NCI-H748 treated with DMSO at 0.1 percent for 48 hours (cell line): ENCODE measurements around the gene CCL16.
A peak's percentile ranks its signal among the peaks of the same experiment; 100 is the strongest.
"Not testable (repeated sequence)": the region's sequence is repeated elsewhere in the genome, so short reads cannot be mapped to it uniquely, and the experiment has no call there.

Experiments
- DNase-seq: peaks from one replicate; lab custom pipeline; 2025; lab: John Stamatoyannopoulos, UW

The CCL16 gene

GRCh38 chr17:35938492-35938891, 42.8 kb downstream of the CCL16 start:
- not testable (repeated sequence) for DNase-seq

GRCh38 chr17:35936063-35936462, 45.2 kb downstream of the CCL16 start:
- no peak for DNase-seq

GRCh38 chr17:35934760-35935159, 46.5 kb downstream of the CCL16 start:
- no peak for DNase-seq

GRCh38 chr17:35932586-35932985, 48.7 kb downstream of the CCL16 start:
- no peak for DNase-seq

GRCh38 chr17:35931794-35932425, 49.4 kb downstream of the CCL16 start:
- DNase-seq: no peak

- DNase-seq: peak; percentile 71
Measured at GRCh38 chr17:35930211-35931065, 50.9 kb downstream of the CCL16 start, which contains the start of gene RDM1. TSS of gene RDM1 (minus strand) at chr17:35930773. CDS start at chr17:35930727, 46 bp downstream.

- no peak for DNase-seq
Measured at GRCh38 chr17:35927714-35928113, 53.6 kb downstream of the CCL16 start.
